HepG2 (cell line): ENCODE measurements around the gene QSER1. TPM values are rescaled to one million over a fixed set of nuclear protein-coding genes. Genes with fewer than 3 reads are reported as not detected.

Source experiments
- ATAC-seq: fragments of 200-7000 bp; cut with Tn5 transposase; 3 replicates; pipeline ENCODE4 v1.9.1; 2020; ENCODE audit warnings: mild to moderate bottlenecking, moderate library complexity
- BruUV-seq: library from RNA; stranded (reverse); fragments of 400-500 nt; replicated peaks from 2 replicates; lab custom pipeline; 2021; lab: Mats Ljungman, UMichigan
- CTCF ChIA-PET: fragments of 300-600 bp; formaldehyde crosslinking; extraction: SDS; loops from one replicate; lab custom pipeline; 2021; ENCODE audit warnings: low total read pairs, inconsistent platforms, low intra/inter-chr PET ratio; lab: Yijun Ruan, JAX
- POLR2A ChIA-PET: fragments of 350-600 bp; sonication (Branson Sonifier 250); formaldehyde crosslinking; loops from one replicate; lab custom pipeline; 2020; ENCODE audit warnings: antibody characterized with exemption, inconsistent platforms; lab: Yijun Ruan, JAX
- DNase-seq: peaks from one replicate; pipeline ENCODE4 v3.0.0-alpha.2; 2015; ENCODE audit warnings: low spot score
- FAIRE-seq: peaks from 3 replicates; lab custom pipeline; 2011; peaks lifted over from hg19 to GRCh38; lab: Jason Lieb, UNC
- H2AFZ ChIP-seq: one replicate; pipeline ENCODE4 v1.6.1; 2011; ENCODE audit warnings: low read length, inconsistent platforms
- H3K27ac ChIP-seq: fragments of 300-600 bp; 3 replicates; pipeline ENCODE4 v1.8.0; 2011; ENCODE audit warnings: mixed run types, mild to moderate bottlenecking, mixed read lengths, low read length, inconsistent platforms; ENCODE audit not compliant: insufficient read depth; ENCODE audit errors: extremely low read length
- H3K27me3 ChIP-seq, 2 experiments: fragments of 200-600 bp in 1 of 2; 2 replicates in 1 of 2; 3 replicates in 1 of 2; pipeline versions ENCODE4 v1.6.0 to v1.8.0; 2011; ENCODE audit warnings: low read length in 2 of 2, mild to moderate bottlenecking in 2 of 2, moderate library complexity in 2 of 2, inconsistent platforms in 1 of 2; ENCODE audit not compliant: insufficient read depth in 2 of 2, control insufficient read depth in 1 of 2
- H3K36me3 ChIP-seq, 2 experiments: fragments of 200-600 bp in 1 of 2; replicated peaks in 1 of 2; 2 replicates in 1 of 2; 3 replicates in 1 of 2; pipeline versions ENCODE4 v1.5.1 to v1.8.0; 2011; ENCODE audit warnings: low read length in 2 of 2, inconsistent platforms in 1 of 2; ENCODE audit not compliant: insufficient read depth in 2 of 2, control insufficient read depth in 1 of 2
- H3K4me1 ChIP-seq: 2 replicates; pipeline ENCODE4 v1.5.1; 2012; ENCODE audit warnings: low read length, inconsistent platforms; ENCODE audit not compliant: insufficient read depth
- H3K4me2 ChIP-seq: 2 replicates; pipeline ENCODE4 v1.6.0; 2011; ENCODE audit warnings: low read depth, low read length, inconsistent platforms
- H3K4me3 ChIP-seq, 3 experiments: fragments of 200-600 bp in 1 of 3; sonication (generic), shearing (Covaris generic) in 1 of 3; replicated peaks in 1 of 3; 2 replicates each; pipeline ENCODE4 v1.5.1; 2011 to 2016; ENCODE audit warnings: low read length in 3 of 3, inconsistent platforms in 2 of 3, low read depth in 2 of 3, mild to moderate bottlenecking in 2 of 3, control low read depth in 1 of 3, mixed read lengths in 1 of 3; ENCODE audit not compliant: insufficient read depth in 1 of 3
- H3K79me2 ChIP-seq: one replicate; pipeline ENCODE4 v1.6.1; 2011; ENCODE audit warnings: low read length, inconsistent platforms; ENCODE audit not compliant: insufficient read depth
- H3K9ac ChIP-seq: 2 replicates; pipeline ENCODE4 v1.6.0; 2011; ENCODE audit warnings: mild to moderate bottlenecking, low read depth, low read length, inconsistent platforms; ENCODE audit not compliant: insufficient read depth
- H3K9me3 ChIP-seq: 2 replicates; pipeline ENCODE4 v1.5.1; 2012; ENCODE audit warnings: mild to moderate bottlenecking, low read length
- H4K20me1 ChIP-seq: 2 replicates; pipeline ENCODE4 v1.6.0; 2011; ENCODE audit warnings: inconsistent platforms, mild to moderate bottlenecking, low read length, moderate library complexity; ENCODE audit not compliant: insufficient read depth
- HDAC1 ChIP-seq: sonication (generic); formaldehyde crosslinking; IDR thresholded peaks from 2 replicates; pipeline ENCODE4 v1.5.1; 2020; ENCODE audit warnings: mild to moderate bottlenecking, missing genetic modification reagents
- KLF16 ChIP-seq, 2 experiments: sonication (generic) in 1 of 2; formaldehyde crosslinking in 1 of 2; IDR thresholded peaks; 2 replicates each; pipeline versions ENCODE4 v1.6.1 to v1.8.0; 2016 to 2023; ENCODE audit warnings: missing genetic modification reagents in 2 of 2, missing compliant biosample characterization in 1 of 2
- MIER3 ChIP-seq: IDR thresholded peaks from 2 replicates; pipeline ENCODE4 v1.6.1; 2016; ENCODE audit warnings: missing compliant biosample characterization, borderline replicate concordance
- RARA ChIP-seq: IDR thresholded peaks from 2 replicates; pipeline ENCODE4 v1.6.1; 2016; ENCODE audit warnings: missing genetic modification reagents, missing compliant biosample characterization
- SKIL ChIP-seq: sonication (generic); formaldehyde crosslinking; IDR thresholded peaks from 2 replicates; pipeline ENCODE4 v1.8.0; 2022; ENCODE audit warnings: missing genetic modification reagents, mild to moderate bottlenecking, moderate library complexity, borderline replicate concordance
- SNAPC4 ChIP-seq: sonication (generic); formaldehyde crosslinking; IDR thresholded peaks from 2 replicates; pipeline ENCODE4 v1.4.0; 2020; ENCODE audit warnings: mild to moderate bottlenecking, missing genetic modification reagents
- SYNCRIP ChIP-seq: fragments of 200-400 bp; formaldehyde crosslinking; IDR thresholded peaks from 2 replicates; pipeline ENCODE4 v1.6.1; 2018; ENCODE audit warnings: mild to moderate bottlenecking, low read depth, low read length; ENCODE audit not compliant: insufficient read depth
- ZNF205 ChIP-seq: IDR thresholded peaks from 2 replicates; pipeline ENCODE4 v1.6.1; 2018; ENCODE audit warnings: missing biosample characterization, missing genetic modification reagents
- ZNF574 ChIP-seq: sonication (generic); formaldehyde crosslinking; IDR thresholded peaks from 2 replicates; pipeline ENCODE4 v1.4.0; 2020; ENCODE audit warnings: missing genetic modification reagents
- ZNF768 ChIP-seq: sonication (generic); formaldehyde crosslinking; IDR thresholded peaks from 2 replicates; pipeline ENCODE4 v1.4.0; 2020; ENCODE audit warnings: missing genetic modification reagents
- WGBS: methylation state at CpG from one replicate; pipeline ENCODE4 v1.1.6; 2017; ENCODE audit warnings: low lambda C conversion rate; 5-methylcytosine and 5-hydroxymethylcytosine counted together
- in situ Hi-C: cut with HindIII; loops from 2 replicates; pipeline ENCODE4 v1.10.0; 2017; ENCODE audit warnings: low pct_unique_long_range_greater_than_20kb; ENCODE audit not compliant: extremely low pct_ligation_motif_present
- intact Hi-C: fragments of 100-400 bp; cut with micrococcal nuclease; formaldehyde crosslinking; loops from one replicate; pipeline ENCODE4 v1.10.0; 2022; ENCODE audit not compliant: unreplicated experiment
- polyA plus RNA-seq, 8 experiments: library from polyadenylated mRNA; depleted of rRNA in 3 of 8; stranded (reverse) in 7 of 8; unstranded in 1 of 8; fragments of >200 nt; fragmentation: Illumina TruSeq in 4 of 8; extraction: Trizol in 4 of 8; gene quantifications; 2 replicates each; pipeline versions ENCODE4 v1.2.1 to v1.2.3, GENCODE V29; 2011 to 2016; ENCODE audit warnings: low read depth in 4 of 8, missing spikeins in 1 of 8, mixed read lengths in 1 of 8; ENCODE audit not compliant: insufficient read depth in 1 of 8
- total RNA-seq, 5 experiments: library from RNA; depleted of rRNA; stranded (reverse); fragments of >200 nt; fragmentation: Illumina TruSeq; extraction: Trizol; gene quantifications; 2 replicates each; pipeline ENCODE4 v1.2.3, GENCODE V29; 2016; ENCODE audit warnings: low read depth in 1 of 5

Gene QSER1
- total and polyA plus RNA-seq, 2 of the 13 experiments (the other 11 are each of a cell fraction or from before 2014, with no cell fraction given), result 8.9 to 17.3 TPM

- H3K4me1 ChIP-seq, result peaks cover 24% of the 10 kb centered on the region
- in situ Hi-C loops (no loop called here), intact Hi-C loops (loop anchor here (1.0 to 5.0 kb wide), 2 partner anchors 122 to 269 kb away; partner anchors contain the start of genes CSTF3 and DEPDC7)
- H2AFZ ChIP-seq, result no peak overlapping the region
- BruUV-seq, result TSS peak; percentile 47
- peak overlapping the region; percentile 88 for H3K27ac ChIP-seq
- ChIA-PET CTCF (no interaction called here), POLR2A (interaction anchor here (1.4 kb wide), 1 partner anchor 8 kb away, joined by 3 read pairs; no protein-coding TSS in a partner anchor)
- no peak for FAIRE-seq
- ATAC-seq, result peak; percentile 77
- H3K9ac ChIP-seq, result peak overlapping the region; percentile 94
- peaks cover 0 to 3% of the 10 kb centered on the region in 2 experiments; a peak in 1 of 5 replicates for H3K27me3 ChIP-seq
- WGBS, result 2% methylated on average over 21 of the region's 66 CpGs
- peak overlapping the region; percentile 65 for H3K4me2 ChIP-seq
- H3K79me2 ChIP-seq, result peaks cover 51% of the 10 kb centered on the region
- H3K36me3 ChIP-seq, result no peaks in the 10 kb centered on the region; a peak in 3 of 5 replicates
- no peaks in the 10 kb centered on the region for H3K9me3 ChIP-seq
- H4K20me1 ChIP-seq, result 0 out of 2 replicates have a peak, but pooled peaks cover 4% of the 10 kb centered on the region
- peak overlapping the region; percentile 73 to 98 (median 93) for H3K4me3 ChIP-seq
- peak; percentile 58 for DNase-seq
- TF ChIP-seq ZNF574 (CRISPR knock-in tag) (peak; percentile 76), RARA (CRISPR knock-in tag) (0 out of 2 replicates have a peak, but pooled peaks have one; percentile 16), MIER3 (no peak), ZNF768 (peak; percentile 58; the same call in 1 of the 2 replicates), HDAC1 (CRISPR knock-in tag) (peak; percentile 58), SKIL (no peak), KLF16 (CRISPR knock-in tag; IDR thresholded peaks at IDR 0.05) (peak in 1 of 2 experiments; percentile 19; a peak in 1 of 4 replicates), ZNF205 (CRISPR knock-in tag) (no peak), SYNCRIP (no peak), SNAPC4 (CRISPR knock-in tag) (0 out of 2 replicates have a peak, but pooled peaks have one; percentile 39)
Observed at GRCh38 chr11:32893343-32894148, 935 bp downstream of the QSER1 start.
